GM21423 (cell line): ENCODE measurements around the gene NGEF.
"Not testable (repeated sequence)": the region's sequence is repeated elsewhere in the genome, so short reads cannot be mapped to it uniquely, and the experiment has no call there.

ENCODE experiments used
- ATAC-seq: cut with Tn5 transposase; IDR thresholded peaks from one replicate; pipeline ENCODE4 v1.9.1; 2021; ENCODE audit warnings: mild to moderate bottlenecking, moderate library complexity; ENCODE audit not compliant: unreplicated experiment

NGEF gene

GRCh38 chr2:232929303-232930058, 83.6 kb downstream of the NGEF start:
- ATAC-seq, result no peak

- no peak for ATAC-seq
Observed at GRCh38 chr2:232928551-232929302, 84.3 kb downstream of the NGEF start.

GRCh38 chr2:232927793-232928550, 85.1 kb downstream of the NGEF start:
- no peak for ATAC-seq

- ATAC-seq, result no peak
Observed at GRCh38 chr2:232927032-232927792, 85.8 kb downstream of the NGEF start.

- ATAC-seq, result no peak
Observed at GRCh38 chr2:232926431-232926939, 86.6 kb downstream of the NGEF start.

- ATAC-seq, result no peak
Observed at GRCh38 chr2:232925821-232926156, 87.3 kb downstream of the NGEF start.

- ATAC-seq, result no peak
Observed at GRCh38 chr2:232925153-232925820, 87.8 kb downstream of the NGEF start.

- ATAC-seq, result no peak
Observed at GRCh38 chr2:232924433-232924832, 88.6 kb downstream of the NGEF start.

- ATAC-seq, result no peak
Observed at GRCh38 chr2:232920760-232921159, 92.3 kb downstream of the NGEF start.

GRCh38 chr2:232920055-232920454, 93.0 kb downstream of the NGEF start:
- no peak for ATAC-seq

- no peak for ATAC-seq
Observed at GRCh38 chr2:232919141-232919540, 93.9 kb downstream of the NGEF start.

GRCh38 chr2:232913903-232914302, 99.2 kb downstream of the NGEF start:
- ATAC-seq, result no peak

GRCh38 chr2:232911712-232912277, 101.3 kb downstream of the NGEF start:
- ATAC-seq, result no peak

- no peak for ATAC-seq
Observed at GRCh38 chr2:232910376-232910775, 102.7 kb downstream of the NGEF start.

- ATAC-seq, result no peak
Observed at GRCh38 chr2:232908695-232909094, 104.4 kb downstream of the NGEF start.

GRCh38 chr2:232907718-232908085, 105.4 kb downstream of the NGEF start:
- ATAC-seq, result not testable (repeated sequence)

- ATAC-seq, result not testable (repeated sequence)
Observed at GRCh38 chr2:232906867-232907717, 106.0 kb downstream of the NGEF start.

GRCh38 chr2:232903989-232904388, 109.1 kb downstream of the NGEF start:
- no peak for ATAC-seq
